ENCODE data around the gene MS4A10.

DNA sequence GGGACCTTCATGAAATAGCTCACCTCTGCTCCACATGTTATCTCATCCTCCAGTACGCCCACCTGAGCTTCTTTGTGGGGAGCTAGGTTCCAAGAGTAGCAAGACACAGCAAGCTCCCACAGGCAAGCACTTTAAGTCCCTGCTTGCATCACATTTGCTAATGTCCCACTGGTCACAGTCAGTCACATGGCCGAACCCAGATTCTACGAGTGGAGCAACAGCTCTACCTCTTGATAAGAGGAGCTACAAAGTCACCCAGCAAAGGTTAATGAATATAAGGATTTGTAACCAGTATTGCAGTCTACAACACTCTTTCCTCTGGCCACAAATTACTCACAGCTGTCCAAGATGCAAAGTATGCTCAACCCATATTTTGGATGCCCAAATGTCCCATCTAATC lies 43.7 kb upstream of the MS4A10 start:
- TF ChIP-seq EP300 (IDR thresholded peaks at IDR 0.05; ENCODE audit: borderline replicate concordance), result no peak
- no peak for TF ChIP-seq TAF1 (IDR thresholded peaks at IDR 0.05; ENCODE audit: low read depth)
- TF ChIP-seq, protein P1, sequence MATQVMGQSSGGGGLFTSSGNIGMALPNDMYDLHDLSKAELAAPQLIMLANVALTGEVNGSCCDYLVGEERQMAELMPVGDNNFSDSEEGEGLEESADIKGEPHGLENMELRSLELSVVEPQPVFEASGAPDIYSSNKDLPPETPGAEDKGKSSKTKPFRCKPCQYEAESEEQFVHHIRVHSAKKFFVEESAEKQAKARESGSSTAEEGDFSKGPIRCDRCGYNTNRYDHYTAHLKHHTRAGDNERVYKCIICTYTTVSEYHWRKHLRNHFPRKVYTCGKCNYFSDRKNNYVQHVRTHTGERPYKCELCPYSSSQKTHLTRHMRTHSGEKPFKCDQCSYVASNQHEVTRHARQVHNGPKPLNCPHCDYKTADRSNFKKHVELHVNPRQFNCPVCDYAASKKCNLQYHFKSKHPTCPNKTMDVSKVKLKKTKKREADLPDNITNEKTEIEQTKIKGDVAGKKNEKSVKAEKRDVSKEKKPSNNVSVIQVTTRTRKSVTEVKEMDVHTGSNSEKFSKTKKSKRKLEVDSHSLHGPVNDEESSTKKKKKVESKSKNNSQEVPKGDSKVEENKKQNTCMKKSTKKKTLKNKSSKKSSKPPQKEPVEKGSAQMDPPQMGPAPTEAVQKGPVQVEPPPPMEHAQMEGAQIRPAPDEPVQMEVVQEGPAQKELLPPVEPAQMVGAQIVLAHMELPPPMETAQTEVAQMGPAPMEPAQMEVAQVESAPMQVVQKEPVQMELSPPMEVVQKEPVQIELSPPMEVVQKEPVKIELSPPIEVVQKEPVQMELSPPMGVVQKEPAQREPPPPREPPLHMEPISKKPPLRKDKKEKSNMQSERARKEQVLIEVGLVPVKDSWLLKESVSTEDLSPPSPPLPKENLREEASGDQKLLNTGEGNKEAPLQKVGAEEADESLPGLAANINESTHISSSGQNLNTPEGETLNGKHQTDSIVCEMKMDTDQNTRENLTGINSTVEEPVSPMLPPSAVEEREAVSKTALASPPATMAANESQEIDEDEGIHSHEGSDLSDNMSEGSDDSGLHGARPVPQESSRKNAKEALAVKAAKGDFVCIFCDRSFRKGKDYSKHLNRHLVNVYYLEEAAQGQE (IDR thresholded peaks at IDR 0.05; ENCODE audit: low read depth), result no peak
- TF ChIP-seq TEAD4 (IDR thresholded peaks at IDR 0.05), result no peak
- no peak for TF ChIP-seq EGR1 (IDR thresholded peaks at IDR 0.05)
- TF ChIP-seq TCF12 (IDR thresholded peaks at IDR 0.05; ENCODE audit: low read depth), result no peak
- no peak for TF ChIP-seq CEBPB (IDR thresholded peaks at IDR 0.05)
- TF ChIP-seq, protein P2, sequence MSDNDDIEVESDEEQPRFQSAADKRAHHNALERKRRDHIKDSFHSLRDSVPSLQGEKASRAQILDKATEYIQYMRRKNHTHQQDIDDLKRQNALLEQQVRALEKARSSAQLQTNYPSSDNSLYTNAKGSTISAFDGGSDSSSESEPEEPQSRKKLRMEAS (IDR thresholded peaks at IDR 0.05), result no peak
- no peak for TF ChIP-seq YY1 (IDR thresholded peaks at IDR 0.05; ENCODE audit: low read depth)
- TF ChIP-seq RAD21 (IDR thresholded peaks at IDR 0.05; ENCODE audit: low read depth), result no peak
